PC-9 (cell line): ENCODE results near the gene LCE2A. TPM values are rescaled to one million over a fixed set of nuclear protein-coding genes. Genes with fewer than 3 reads are reported as not detected.
"Not testable (repeated sequence)": the region's sequence is repeated elsewhere in the genome, so short reads cannot be mapped to it uniquely, and the experiment has no call there.

Source experiments
- BruUV-seq: library from RNA; stranded (reverse); fragments of 400-500 nt; replicated peaks from 2 replicates; lab custom pipeline; 2021; lab: Mats Ljungman, UMichigan
- CTCF ChIA-PET: fragments of 300-600 bp; sonication (Branson Sonifier 250); formaldehyde crosslinking; loops from one replicate; lab custom pipeline; 2022; ENCODE audit warnings: antibody characterized with exemption; lab: Charles Lee
- POLR2A ChIA-PET: fragments of 300-600 bp; sonication (Branson Sonifier 250); formaldehyde crosslinking; loops from one replicate; lab custom pipeline; 2022; ENCODE audit warnings: antibody characterized with exemption; ENCODE audit not compliant: unreplicated experiment; lab: Charles Lee
- DNase-seq, 2 experiments: peaks; one replicate each; pipeline versions ENCODE4 v3.0.0 to v3.0.0-alpha.2; 2015 to 2022; ENCODE audit warnings: mixed read lengths in 1 of 2
- H2AFZ ChIP-seq: fragments of 200-600 bp; sonication (generic); 2 replicates; pipeline ENCODE4 v1.8.1; 2017; ENCODE audit warnings: antibody characterized with exemption
- H3F3A ChIP-seq: fragments of 200-600 bp; sonication (generic); 2 replicates; pipeline ENCODE4 v1.8.1; 2017; ENCODE audit warnings: antibody characterized with exemption, mild to moderate bottlenecking, low read depth; ENCODE audit not compliant: insufficient read depth
- H3K27ac ChIP-seq: fragments of 200-600 bp; sonication (generic); 2 replicates; pipeline ENCODE4 v1.6.1; 2016; ENCODE audit warnings: mixed run types
- H3K27me3 ChIP-seq: fragments of 200-600 bp; sonication (generic); 2 replicates; pipeline ENCODE4 v1.6.1; 2016; ENCODE audit warnings: low read depth, mixed run types; ENCODE audit not compliant: insufficient read depth
- H3K36me3 ChIP-seq: fragments of 200-600 bp; sonication (generic); 2 replicates; pipeline ENCODE4 v1.6.1; 2016; ENCODE audit warnings: low read depth, mixed run types
- H3K4me1 ChIP-seq: fragments of 200-600 bp; sonication (generic); replicated peaks from 2 replicates; pipeline ENCODE4 v1.6.1; 2016; ENCODE audit warnings: mixed run types; ENCODE audit not compliant: insufficient read depth
- H3K4me2 ChIP-seq: fragments of 200-600 bp; sonication (generic); 2 replicates; pipeline ENCODE4 v1.6.1; 2017; ENCODE audit warnings: mixed run types
- H3K4me3 ChIP-seq: fragments of 200-600 bp; sonication (generic); 2 replicates; pipeline ENCODE4 v1.6.1; 2016; ENCODE audit warnings: mixed run types
- H3K79me2 ChIP-seq: fragments of 200-600 bp; sonication (generic); 2 replicates; pipeline ENCODE4 v1.6.1; 2017; ENCODE audit warnings: low read depth, mixed run types
- H3K9me2 ChIP-seq: fragments of 200-600 bp; sonication (generic); 2 replicates; pipeline ENCODE4 v1.8.1; 2017; ENCODE audit warnings: mild to moderate bottlenecking; ENCODE audit not compliant: insufficient read depth
- H3K9me3 ChIP-seq: fragments of 200-600 bp; sonication (generic); 2 replicates; pipeline ENCODE4 v1.8.1; 2016; ENCODE audit warnings: low read depth; ENCODE audit not compliant: insufficient read depth
- H4K20me1 ChIP-seq: fragments of 200-600 bp; sonication (generic); 2 replicates; pipeline ENCODE4 v1.8.1; 2017; ENCODE audit not compliant: insufficient read depth
- CTCF ChIP-seq: fragments of 200-600 bp; sonication (generic); conservative IDR thresholded peaks from 2 replicates; pipeline ENCODE4 v1.6.1; 2017; ENCODE audit warnings: mixed run types, antibody characterized with exemption, mild to moderate bottlenecking, moderate library complexity
- EZH2 ChIP-seq: fragments of 200-600 bp; sonication (generic); IDR thresholded peaks from 2 replicates; pipeline ENCODE4 v1.8.0; 2017; ENCODE audit warnings: antibody characterized with exemption, low read depth
- intact Hi-C: fragments of 100-400 bp; cut with micrococcal nuclease; formaldehyde crosslinking; loops from one replicate; pipeline ENCODE4 v1.10.0; 2022; ENCODE audit not compliant: unreplicated experiment
- total RNA-seq: library from RNA; stranded (reverse); gene quantifications from 2 replicates; pipeline ENCODE4 v1.2.3, GENCODE V29; 2021

Gene LCE2A
- total RNA-seq, 1 experiment from 2014 or later: not detected

GRCh38 chr1:152657677-152658076, 40.5 kb upstream of the LCE2A start:
- intact Hi-C loops: no loop called here

GRCh38 chr1:152658649-152659048, 39.5 kb upstream of the LCE2A start:
- no TSS peak for BruUV-seq
- ChIA-PET POLR2A (no interaction called here), CTCF (no interaction called here)
- Histone ChIP-seq H3K4me1 (no peaks in the 10 kb centered on the region), H3K4me3 (no peak overlapping the region), H3K79me2 (no peaks in the 10 kb centered on the region), H3K27ac (no peak overlapping the region), H4K20me1 (no peaks in the 10 kb centered on the region), H3K4me2 (no peak overlapping the region), H3F3A (no peaks in the 10 kb centered on the region), H3K9me2 (no peaks in the 10 kb centered on the region), H2AFZ (no peak overlapping the region), H3K9me3 (no peaks in the 10 kb centered on the region; the same call in 1 of the 2 replicates), H3K27me3 (peaks cover 29% of the 10 kb centered on the region), H3K36me3 (no peaks in the 10 kb centered on the region)
- no peak for DNase-seq
- no peak for TF ChIP-seq EZH2
- no peak for TF ChIP-seq CTCF
- intact Hi-C loops: no loop called here

More at GRCh38 chr1:152657677-152658076, 40.5 kb upstream of the LCE2A start:
- Histone ChIP-seq H3K36me3 (no peaks in the 10 kb centered on the region), H3K4me1 (no peaks in the 10 kb centered on the region), H3F3A (no peaks in the 10 kb centered on the region), H3K4me2 (no peak overlapping the region), H3K9me3 (no peaks in the 10 kb centered on the region; the same call in 1 of the 2 replicates), H3K4me3 (no peak overlapping the region), H3K79me2 (no peaks in the 10 kb centered on the region), H4K20me1 (no peaks in the 10 kb centered on the region), H3K27ac (no peak overlapping the region), H3K27me3 (peaks cover 22% of the 10 kb centered on the region), H3K9me2 (no peaks in the 10 kb centered on the region), H2AFZ (no peak overlapping the region)
- POLR2A ChIA-PET: no interaction called here
- no peak for TF ChIP-seq EZH2
- no peak for TF ChIP-seq CTCF
- CTCF ChIA-PET: no interaction called here
- no TSS peak for BruUV-seq
- no peak for DNase-seq

GRCh38 chr1:152663098-152663497, 35.0 kb upstream of the LCE2A start, which contains the start of gene LCE2D:
TSS of gene LCE2D (plus strand) at chr1:152663380. CDS start at chr1:152664106, 726 bp downstream.
- Histone ChIP-seq H3F3A (no peaks in the 10 kb centered on the region), H3K27ac (no peak within 1 kb of the TSS), H3K9me2 (no peaks in the 10 kb centered on the region), H3K9me3 (no peaks in the 10 kb centered on the region), H3K4me3 (no peak within 1 kb of the TSS), H3K79me2 (no peaks in the 10 kb centered on the region), H2AFZ (no peak within 1 kb of the TSS), H3K4me2 (no peak within 1 kb of the TSS), H4K20me1 (no peaks in the 10 kb centered on the region), H3K4me1 (no peaks in the 10 kb centered on the region), H3K36me3 (no peaks in the 10 kb centered on the region), H3K27me3 (peaks cover 34% of the 10 kb centered on the region)
- DNase-seq: no peak
- no peak for TF ChIP-seq CTCF
- TF ChIP-seq EZH2: no peak
- no TSS peak for BruUV-seq
- ChIA-PET POLR2A (no interaction called here), CTCF (no interaction called here)
- intact Hi-C loops: no loop called here

- intact Hi-C loops, H3K4me2 ChIP-seq, H3F3A ChIP-seq, H3K9me3 ChIP-seq, POLR2A ChIA-PET, H4K20me1 ChIP-seq, H3K9me2 ChIP-seq, H3K4me3 ChIP-seq, H3K4me1 ChIP-seq, H3K27ac ChIP-seq, H2AFZ ChIP-seq, BruUV-seq, H3K36me3 ChIP-seq, H3K79me2 ChIP-seq, CTCF ChIA-PET, DNase-seq: not testable (repeated sequence)
- peaks cover 33% of the 10 kb centered on the region for H3K27me3 ChIP-seq
Observed at GRCh38 chr1:152666171-152666570, 32.0 kb upstream of the LCE2A start.
